Esophagus muscularis mucosa (tissue), 3 donors: ENCODE measurements around the gene RASSF1.

Experiments
- POLR2A ChIP-seq: fragments of 450-650 bp; IDR thresholded peaks from one replicate; pipeline ENCODE4 v1.6.1; 2017; ENCODE audit warnings: antibody characterized with exemption, moderate library complexity, mild to moderate bottlenecking, low read depth
- TF ChIP-seq, protein P1 (sequence below), 3 experiments: fragments of 200-600 bp in 2 of 3; fragments of 450-650 bp in 1 of 3; sonication (generic) in 2 of 3; IDR thresholded peaks; one replicate each; pipeline ENCODE4 v1.5.1; 2017 to 2019; ENCODE audit warnings: antibody characterized with exemption in 3 of 3, mild to moderate bottlenecking in 2 of 3, moderate library complexity in 1 of 3

DNA sequence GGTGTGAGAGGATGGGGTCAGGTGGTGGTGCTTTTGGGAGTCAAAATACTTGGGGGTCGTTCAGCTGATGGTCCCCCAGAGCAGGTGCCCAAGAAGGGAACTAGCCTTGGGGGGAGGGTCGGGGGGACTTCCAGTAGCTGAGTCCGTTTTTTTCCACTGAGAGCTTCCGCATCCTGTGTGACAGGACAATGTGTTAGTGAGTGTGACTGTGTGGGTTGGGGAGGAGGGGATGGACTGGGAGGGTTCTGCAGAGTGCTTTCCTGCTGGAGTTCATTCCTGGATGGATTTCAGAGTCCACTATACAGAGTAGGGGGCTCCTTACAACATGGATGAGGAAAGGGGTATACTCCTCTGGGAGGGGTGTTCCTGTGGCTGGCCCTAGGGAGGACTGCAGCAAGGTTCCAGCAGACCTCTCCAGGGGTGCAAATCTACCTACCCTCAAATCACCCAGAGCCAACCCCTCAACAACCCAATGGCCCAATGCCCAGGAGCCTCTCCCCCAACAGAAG lies 17.5 kb downstream of the RASSF1 start:
- TF ChIP-seq POLR2A, result no peak
- TF ChIP-seq, protein P1, sequence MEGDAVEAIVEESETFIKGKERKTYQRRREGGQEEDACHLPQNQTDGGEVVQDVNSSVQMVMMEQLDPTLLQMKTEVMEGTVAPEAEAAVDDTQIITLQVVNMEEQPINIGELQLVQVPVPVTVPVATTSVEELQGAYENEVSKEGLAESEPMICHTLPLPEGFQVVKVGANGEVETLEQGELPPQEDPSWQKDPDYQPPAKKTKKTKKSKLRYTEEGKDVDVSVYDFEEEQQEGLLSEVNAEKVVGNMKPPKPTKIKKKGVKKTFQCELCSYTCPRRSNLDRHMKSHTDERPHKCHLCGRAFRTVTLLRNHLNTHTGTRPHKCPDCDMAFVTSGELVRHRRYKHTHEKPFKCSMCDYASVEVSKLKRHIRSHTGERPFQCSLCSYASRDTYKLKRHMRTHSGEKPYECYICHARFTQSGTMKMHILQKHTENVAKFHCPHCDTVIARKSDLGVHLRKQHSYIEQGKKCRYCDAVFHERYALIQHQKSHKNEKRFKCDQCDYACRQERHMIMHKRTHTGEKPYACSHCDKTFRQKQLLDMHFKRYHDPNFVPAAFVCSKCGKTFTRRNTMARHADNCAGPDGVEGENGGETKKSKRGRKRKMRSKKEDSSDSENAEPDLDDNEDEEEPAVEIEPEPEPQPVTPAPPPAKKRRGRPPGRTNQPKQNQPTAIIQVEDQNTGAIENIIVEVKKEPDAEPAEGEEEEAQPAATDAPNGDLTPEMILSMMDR (IDR thresholded peaks at IDR 0.05), result no peak
